Neutrophil (primary cell): ENCODE measurements around the gene MSMP.

Experiments
- H3K27ac ChIP-seq: fragments of 200-600 bp; sonication (generic); 2 replicates; pipeline ENCODE4 v1.5.1; 2016; ENCODE audit warnings: mild to moderate bottlenecking, moderate library complexity
- H3K27me3 ChIP-seq: fragments of 200-600 bp; sonication (generic); 2 replicates; pipeline ENCODE4 v1.6.0; 2016; ENCODE audit warnings: mild to moderate bottlenecking
- H3K36me3 ChIP-seq: fragments of 200-600 bp; sonication (generic); 2 replicates; pipeline ENCODE4 v1.5.1; 2017
- H3K4me1 ChIP-seq, 2 experiments: fragments of 200-600 bp in 1 of 2; sonication (generic) in 1 of 2; 1 replicate in 1 of 2; 2 replicates in 1 of 2; pipeline versions ENCODE4 v1.5.1 to v1.6.1; 2013 to 2016; ENCODE audit warnings: low read depth in 1 of 2, low read length in 1 of 2, mild to moderate bottlenecking in 1 of 2, moderate library complexity in 1 of 2; ENCODE audit not compliant: control insufficient read depth in 1 of 2, insufficient read depth in 1 of 2
- H3K4me3 ChIP-seq, 2 experiments: fragments of 200-600 bp in 1 of 2; sonication (generic) in 1 of 2; 1 replicate in 1 of 2; 2 replicates in 1 of 2; pipeline ENCODE4 v1.5.1; 2013 to 2016; ENCODE audit warnings: low read depth in 1 of 2, low read length in 1 of 2, mild to moderate bottlenecking in 1 of 2, moderate library complexity in 1 of 2
- H3K9me3 ChIP-seq: fragments of 200-600 bp; sonication (generic); 2 replicates; pipeline ENCODE4 v1.5.1; 2016
- TF ChIP-seq, protein P1 (sequence below): fragments of 200-600 bp; sonication (generic); IDR thresholded peaks from 2 replicates; pipeline ENCODE4 v1.5.1; 2016; ENCODE audit warnings: antibody characterized with exemption

Gene MSMP

GRCh38 chr9:35713578-35713977 lies 40.5 kb downstream of the MSMP start:
- Histone ChIP-seq H3K27me3 (no peaks in the 10 kb centered on the region), H3K36me3 (peaks cover 100% of the 10 kb centered on the region), H3K9me3 (peaks cover 12% of the 10 kb centered on the region), H3K4me1 (no peaks in the 10 kb centered on the region), H3K27ac (no peak overlapping the region), H3K4me3 (no peak overlapping the region)
- TF ChIP-seq, protein P1, sequence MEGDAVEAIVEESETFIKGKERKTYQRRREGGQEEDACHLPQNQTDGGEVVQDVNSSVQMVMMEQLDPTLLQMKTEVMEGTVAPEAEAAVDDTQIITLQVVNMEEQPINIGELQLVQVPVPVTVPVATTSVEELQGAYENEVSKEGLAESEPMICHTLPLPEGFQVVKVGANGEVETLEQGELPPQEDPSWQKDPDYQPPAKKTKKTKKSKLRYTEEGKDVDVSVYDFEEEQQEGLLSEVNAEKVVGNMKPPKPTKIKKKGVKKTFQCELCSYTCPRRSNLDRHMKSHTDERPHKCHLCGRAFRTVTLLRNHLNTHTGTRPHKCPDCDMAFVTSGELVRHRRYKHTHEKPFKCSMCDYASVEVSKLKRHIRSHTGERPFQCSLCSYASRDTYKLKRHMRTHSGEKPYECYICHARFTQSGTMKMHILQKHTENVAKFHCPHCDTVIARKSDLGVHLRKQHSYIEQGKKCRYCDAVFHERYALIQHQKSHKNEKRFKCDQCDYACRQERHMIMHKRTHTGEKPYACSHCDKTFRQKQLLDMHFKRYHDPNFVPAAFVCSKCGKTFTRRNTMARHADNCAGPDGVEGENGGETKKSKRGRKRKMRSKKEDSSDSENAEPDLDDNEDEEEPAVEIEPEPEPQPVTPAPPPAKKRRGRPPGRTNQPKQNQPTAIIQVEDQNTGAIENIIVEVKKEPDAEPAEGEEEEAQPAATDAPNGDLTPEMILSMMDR: no peak

DNA sequence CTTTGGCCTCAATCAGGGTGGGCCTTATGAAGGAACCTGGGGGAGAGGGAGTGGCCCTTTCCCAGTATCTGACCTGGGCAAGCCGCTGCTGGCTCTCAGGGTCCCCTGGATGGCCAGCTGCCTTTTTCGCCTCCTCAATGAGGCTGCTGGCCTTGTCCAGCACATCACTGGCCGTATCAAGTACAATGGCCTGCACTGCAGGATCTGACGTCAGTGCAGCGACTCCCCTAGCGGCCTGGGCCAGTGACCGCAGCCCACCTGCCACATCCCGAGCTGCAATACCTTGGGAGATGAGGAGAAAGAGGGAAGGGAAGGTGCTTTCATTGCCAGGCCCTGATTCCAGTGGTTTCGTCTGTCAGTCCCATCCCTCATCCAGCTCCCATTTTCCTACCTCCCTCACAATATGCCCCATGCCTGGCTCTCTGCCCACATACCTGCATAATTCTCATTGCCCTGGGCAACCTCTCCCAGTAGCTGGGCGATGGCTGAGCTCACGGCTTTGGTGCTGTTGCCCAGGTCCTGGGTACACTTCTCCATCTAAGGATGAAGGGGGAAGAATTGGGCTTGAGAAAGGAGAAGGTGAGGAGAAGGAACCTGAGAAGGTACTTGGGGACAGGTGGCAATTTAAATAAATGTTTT lies 41.2 kb downstream of the MSMP start:
- Histone ChIP-seq H3K36me3 (peaks cover 100% of the 10 kb centered on the region), H3K4me1 (no peaks in the 10 kb centered on the region), H3K9me3 (peaks cover 16% of the 10 kb centered on the region)

DNA sequence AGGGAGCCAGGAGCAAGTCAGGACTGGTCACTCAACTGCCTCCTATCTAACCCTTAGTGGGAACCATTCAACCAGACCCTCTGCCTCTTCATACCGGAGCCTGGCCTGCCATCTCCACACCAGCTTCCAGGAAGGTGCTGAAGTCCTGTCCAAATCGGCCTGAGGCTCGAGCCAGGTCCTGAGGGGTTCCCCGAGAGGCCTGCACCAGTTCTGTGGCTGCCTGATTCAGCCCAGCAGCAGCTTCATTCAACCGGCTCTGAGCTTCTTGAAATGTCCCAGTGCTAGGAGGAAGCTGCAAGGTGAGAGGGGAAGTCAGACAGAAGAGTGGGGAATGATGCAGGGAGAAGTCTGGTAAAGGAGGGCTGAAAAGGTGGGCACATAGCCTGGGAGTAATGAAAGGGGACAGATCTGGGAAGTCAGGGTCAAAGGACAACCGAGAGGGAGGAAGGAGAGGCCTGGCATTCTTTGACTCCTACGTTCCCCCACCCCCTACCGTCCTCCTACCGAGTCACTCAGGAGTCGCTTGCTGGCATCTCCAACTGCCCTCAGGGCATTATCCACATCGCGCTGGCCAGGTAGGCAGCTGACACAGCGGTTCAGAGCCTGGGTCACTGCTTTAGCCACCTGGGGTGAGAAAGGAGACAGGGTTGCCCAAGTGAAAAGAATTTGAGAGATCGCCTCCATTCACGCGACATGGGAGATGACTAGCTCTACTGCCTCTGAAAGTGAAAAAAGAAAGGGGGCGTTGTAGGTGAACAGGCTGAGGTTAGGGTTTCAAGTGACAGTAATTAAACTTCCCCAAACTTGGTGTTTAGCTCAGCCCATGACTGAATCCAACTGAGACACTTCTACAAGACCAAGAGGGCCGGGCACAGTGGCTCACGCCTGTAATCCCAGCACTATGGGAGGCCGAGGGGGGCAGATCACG lies 42.3 kb downstream of the MSMP start:
- Histone ChIP-seq H3K9me3 (peaks cover 16% of the 10 kb centered on the region), H3K36me3 (peaks cover 100% of the 10 kb centered on the region), H3K27me3 (no peaks in the 10 kb centered on the region), H3K4me3 (no peak overlapping the region), H3K27ac (peak overlapping the region; percentile 26), H3K4me1 (no peaks in the 10 kb centered on the region)
- TF ChIP-seq, protein P1: no peak

More for the DNA sequence above, 41.2 kb downstream of the MSMP start:
- Histone ChIP-seq H3K27me3 (no peaks in the 10 kb centered on the region), H3K27ac (no peak overlapping the region), H3K4me3 (no peak overlapping the region)
- TF ChIP-seq, protein P1: no peak

GRCh38 chr9:35710818-35711500 lies 43.1 kb downstream of the MSMP start:
- H3K27ac ChIP-seq: peak overlapping the region; percentile 43
- H3K9me3 ChIP-seq: peaks cover 16% of the 10 kb centered on the region
- no peaks in the 10 kb centered on the region for H3K4me1 ChIP-seq
- peaks cover 100% of the 10 kb centered on the region for H3K36me3 ChIP-seq
- H3K4me3 ChIP-seq: no peak overlapping the region
- TF ChIP-seq, protein P1: no peak
- no peaks in the 10 kb centered on the region for H3K27me3 ChIP-seq

GRCh38 chr9:35708146-35708545 lies 45.9 kb downstream of the MSMP start:
- Histone ChIP-seq H3K27me3 (no peaks in the 10 kb centered on the region), H3K36me3 (peaks cover 100% of the 10 kb centered on the region), H3K4me3 (no peak overlapping the region), H3K27ac (no peak overlapping the region), H3K4me1 (no peaks in the 10 kb centered on the region), H3K9me3 (peaks cover 16% of the 10 kb centered on the region)
- TF ChIP-seq, protein P1: no peak
